Mucosa of rectum (tissue), 2 donors: Measurements from ENCODE around the gene MYH11.

Source experiments
- H3K27ac ChIP-seq, 2 donors: one replicate each; pipeline ENCODE4 v1.7.0; 2013; ENCODE audit warnings: inconsistent platforms in 2 of 2, low read depth in 2 of 2, low read length in 2 of 2
- H3K27me3 ChIP-seq, 2 donors: one replicate each; pipeline ENCODE4 v1.7.0; 2013; ENCODE audit warnings: low read length in 2 of 2; ENCODE audit not compliant: control insufficient read depth in 2 of 2, insufficient read depth in 2 of 2
- H3K36me3 ChIP-seq, 2 donors: one replicate each; pipeline ENCODE4 v1.7.0; 2013; ENCODE audit warnings: low read length in 2 of 2; ENCODE audit not compliant: control insufficient read depth in 2 of 2, insufficient read depth in 2 of 2
- H3K4me1 ChIP-seq, 2 donors: one replicate each; pipeline ENCODE4 v1.7.0; 2013; ENCODE audit warnings: low read length in 2 of 2, mild to moderate bottlenecking in 1 of 2; ENCODE audit not compliant: control insufficient read depth in 2 of 2, insufficient read depth in 2 of 2
- H3K4me3 ChIP-seq, 2 donors: one replicate each; pipeline ENCODE4 v1.7.0; 2013; ENCODE audit warnings: low read length in 2 of 2
- H3K9ac ChIP-seq, 2 donors: one replicate each; pipeline ENCODE4 v1.7.0; 2013; ENCODE audit warnings: low read length in 2 of 2, low read depth in 1 of 2, mild to moderate bottlenecking in 1 of 2
- H3K9me3 ChIP-seq, 2 donors: one replicate each; pipeline ENCODE4 v1.7.0; 2013; ENCODE audit warnings: low read length in 2 of 2; ENCODE audit not compliant: control insufficient read depth in 2 of 2
- donor health status: healthy.
- donor health status: Normal muscosa, but diverticular disease.

Gene MYH11

GRCh38 chr16:15856901-15857698, at the start of gene MYH11:
Gene MYH11 (minus strand): TSS chr16:15857028. CDS start chr16:15838252, 18,776 bp downstream.
- peak within 1 kb of the TSS; percentile 52 to 72 for H3K27ac ChIP-seq
- peaks cover 4 to 6% of the 10 kb centered on the region in 2 donors for H3K27me3 ChIP-seq
- no peaks in the 10 kb centered on the region for H3K4me1 ChIP-seq
- peak within 1 kb of the TSS; percentile 1 to 3 for H3K9ac ChIP-seq
- H3K4me3 ChIP-seq: peak within 1 kb of the TSS; percentile 41 to 61
- no peaks in the 10 kb centered on the region for H3K36me3 ChIP-seq
- H3K9me3 ChIP-seq: no peaks in the 10 kb centered on the region

- Histone ChIP-seq H3K27me3 (no peaks in the 10 kb centered on the region), H3K4me3 (no peak overlapping the region), H3K36me3 (no peaks in the 10 kb centered on the region), H3K27ac (no peak overlapping the region), H3K9ac (no peak overlapping the region), H3K9me3 (no peaks in the 10 kb centered on the region), H3K4me1 (no peaks in the 10 kb centered on the region)
Observed at GRCh38 chr16:15906439-15906838, 49.6 kb upstream of the MYH11 start.

- Histone ChIP-seq H3K36me3 (no peaks in the 10 kb centered on the region), H3K4me3 (no peak overlapping the region), H3K4me1 (peaks cover 0 to 4% of the 10 kb centered on the region in 2 donors), H3K27me3 (no peaks in the 10 kb centered on the region), H3K9me3 (no peaks in the 10 kb centered on the region), H3K9ac (no peak overlapping the region), H3K27ac (no peak overlapping the region)
Observed at GRCh38 chr16:15903960-15904359, 47.1 kb upstream of the MYH11 start.

- H3K9me3 ChIP-seq: no peaks in the 10 kb centered on the region
- H3K27me3 ChIP-seq: no peaks in the 10 kb centered on the region
- no peaks in the 10 kb centered on the region for H3K36me3 ChIP-seq
- no peak overlapping the region for H3K4me3 ChIP-seq
- peaks cover 0 to 4% of the 10 kb centered on the region in 2 donors for H3K4me1 ChIP-seq
- H3K9ac ChIP-seq: no peak overlapping the region
- H3K27ac ChIP-seq: no peak overlapping the region
Observed at GRCh38 chr16:15900901-15901500, 44.2 kb upstream of the MYH11 start.

- Histone ChIP-seq H3K9ac (no peak overlapping the region), H3K27ac (no peak overlapping the region), H3K9me3 (no peaks in the 10 kb centered on the region), H3K27me3 (no peaks in the 10 kb centered on the region), H3K4me3 (no peak overlapping the region), H3K36me3 (no peaks in the 10 kb centered on the region), H3K4me1 (peaks cover 0 to 4% of the 10 kb centered on the region in 2 donors)
Observed at GRCh38 chr16:15900357-15900756, 43.5 kb upstream of the MYH11 start.

- H3K4me3 ChIP-seq: no peak overlapping the region
- H3K9ac ChIP-seq: no peak overlapping the region
- H3K27ac ChIP-seq: no peak overlapping the region
- H3K4me1 ChIP-seq: peaks cover 0 to 4% of the 10 kb centered on the region in 2 donors
- H3K9me3 ChIP-seq: no peaks in the 10 kb centered on the region
- H3K27me3 ChIP-seq: no peaks in the 10 kb centered on the region
- H3K36me3 ChIP-seq: no peaks in the 10 kb centered on the region
Observed at GRCh38 chr16:15899538-15900100, 42.8 kb upstream of the MYH11 start.

- Histone ChIP-seq H3K4me1 (peaks cover 0 to 4% of the 10 kb centered on the region in 2 donors), H3K27ac (no peak overlapping the region), H3K9ac (no peak overlapping the region), H3K27me3 (no peaks in the 10 kb centered on the region), H3K9me3 (no peaks in the 10 kb centered on the region), H3K36me3 (no peaks in the 10 kb centered on the region), H3K4me3 (no peak overlapping the region)
Observed at GRCh38 chr16:15898654-15899053, 41.8 kb upstream of the MYH11 start.

GRCh38 chr16:15897834-15898254, 41.0 kb upstream of the MYH11 start:
- Histone ChIP-seq H3K4me3 (no peak overlapping the region), H3K27me3 (no peaks in the 10 kb centered on the region), H3K9me3 (no peaks in the 10 kb centered on the region), H3K27ac (no peak overlapping the region), H3K36me3 (no peaks in the 10 kb centered on the region), H3K4me1 (peaks cover 0 to 4% of the 10 kb centered on the region in 2 donors), H3K9ac (no peak overlapping the region)

GRCh38 chr16:15897121-15897780, 40.4 kb upstream of the MYH11 start:
- H3K9ac ChIP-seq: no peak overlapping the region
- H3K27ac ChIP-seq: no peak overlapping the region
- no peaks in the 10 kb centered on the region for H3K27me3 ChIP-seq
- no peaks in the 10 kb centered on the region for H3K9me3 ChIP-seq
- H3K4me1 ChIP-seq: peaks cover 0 to 4% of the 10 kb centered on the region in 2 donors
- no peak overlapping the region for H3K4me3 ChIP-seq
- H3K36me3 ChIP-seq: no peaks in the 10 kb centered on the region
